HCT116 (cell line): Measurements from ENCODE around the gene NSUN3. TPM values are rescaled to one million over a fixed set of nuclear protein-coding genes. Genes with fewer than 3 reads are reported as not detected.
A peak's percentile ranks its signal among the peaks of the same experiment; 100 is the strongest.

Source experiments
- ATAC-seq: fragments of 200-7000 bp; cut with Tn5 transposase; 2 replicates; pipeline ENCODE4 v1.9.1; 2020; ENCODE audit warnings: mild to moderate bottlenecking, moderate library complexity
- BruUV-seq: library from RNA; stranded (reverse); fragments of 400-500 nt; replicated peaks from 2 replicates; lab custom pipeline; 2021; lab: Mats Ljungman, UMichigan
- CTCF ChIA-PET: fragments of 300-600 bp; sonication (Branson Sonifier 250); formaldehyde crosslinking; loops from one replicate; lab custom pipeline; 2021; ENCODE audit warnings: antibody characterized with exemption; lab: Charles Lee
- POLR2A ChIA-PET: fragments of 300-600, 350-600 bp; sonication (Branson Sonifier 250); formaldehyde crosslinking; loops from one replicate; lab custom pipeline; 2021; ENCODE audit warnings: antibody characterized with exemption; lab: Charles Lee
- RAD21 ChIA-PET, 2 experiments: fragments of 300-600 bp; sonication (Branson Sonifier 250); formaldehyde crosslinking; loops; one replicate each; lab custom pipeline; 2023; ENCODE audit warnings: low total read pairs in 2 of 2; ENCODE audit not compliant: uncharacterized antibody in 2 of 2, unreplicated experiment in 2 of 2, low non-redundant PET in 1 of 2; lab: Charles Lee
- DNase-seq: peaks from one replicate; pipeline ENCODE4 v3.0.0-alpha.2; 2010; ENCODE audit warnings: low read depth, low spot score
- H2AFZ ChIP-seq: fragments of 200-600 bp; shearing (Covaris generic), sonication (generic); 2 replicates; pipeline ENCODE4 v1.6.1; 2017; ENCODE audit warnings: low read depth, mixed run types, mixed read lengths, antibody characterized with exemption, low read length; ENCODE audit not compliant: poor library complexity, severe bottlenecking
- H3K27ac ChIP-seq: 2 replicates; pipeline ENCODE4 v1.5.1; 2012; ENCODE audit warnings: low read depth, low read length
- H3K27me3 ChIP-seq: fragments of 200-600 bp; sonication (generic); 2 replicates; pipeline ENCODE4 v1.6.1; 2016; ENCODE audit warnings: mixed run types, low read length, mixed read lengths; ENCODE audit not compliant: insufficient read depth
- H3K36me3 ChIP-seq, 2 experiments: fragments of 200-500 bp in 1 of 2; fragments of 200-600 bp in 1 of 2; sonication (Bioruptor generic) in 1 of 2; sonication (generic) in 1 of 2; 2 replicates each; pipeline versions ENCODE4 v1.5.1 to v1.6.1; 2014 to 2016; ENCODE audit warnings: low read length in 2 of 2, inconsistent platforms in 1 of 2, mixed read lengths in 1 of 2, mixed run types in 1 of 2; ENCODE audit not compliant: insufficient read depth in 2 of 2, control insufficient read depth in 1 of 2
- H3K4me1 ChIP-seq, 2 experiments: fragments of 200-600 bp in 1 of 2; sonication (generic) in 1 of 2; 2 replicates each; pipeline versions ENCODE4 v1.5.1 to v1.6.1; 2012 to 2017; ENCODE audit warnings: low read length in 2 of 2, inconsistent platforms in 1 of 2, mild to moderate bottlenecking in 1 of 2, mixed read lengths in 1 of 2, mixed run types in 1 of 2, moderate library complexity in 1 of 2; ENCODE audit not compliant: insufficient read depth in 2 of 2, control insufficient read depth in 1 of 2
- H3K4me2 ChIP-seq: fragments of 200-600 bp; sonication (generic); 2 replicates; pipeline ENCODE4 v1.6.1; 2017; ENCODE audit warnings: mixed run types, low read length, mixed read lengths
- H3K4me3 ChIP-seq, 2 experiments: fragments of 200-600 bp in 1 of 2; sonication (generic) in 1 of 2; replicated peaks in 1 of 2; 2 replicates each; pipeline ENCODE4 v1.5.1; 2011 to 2016; ENCODE audit warnings: low read length in 2 of 2, control low read depth in 1 of 2, low read depth in 1 of 2, mild to moderate bottlenecking in 1 of 2, mixed read lengths in 1 of 2, mixed run types in 1 of 2
- H3K79me2 ChIP-seq: fragments of 200-600 bp; sonication (generic); 2 replicates; pipeline ENCODE4 v1.6.1; 2017; ENCODE audit warnings: mild to moderate bottlenecking, mixed run types, low read length, moderate library complexity, mixed read lengths; ENCODE audit not compliant: insufficient read depth
- H3K9ac ChIP-seq: fragments of 200-600 bp; sonication (generic); 2 replicates; pipeline ENCODE4 v1.6.1; 2016; ENCODE audit warnings: low read length, mixed read lengths
- H3K9me2 ChIP-seq: fragments of 200-600 bp; sonication (generic), shearing (Covaris generic); 2 replicates; pipeline ENCODE4 v1.6.1; 2017; ENCODE audit warnings: mixed run types, mild to moderate bottlenecking, moderate library complexity; ENCODE audit not compliant: insufficient read depth
- H3K9me3 ChIP-seq, 2 experiments: fragments of 200-500 bp in 1 of 2; fragments of 200-600 bp in 1 of 2; sonication (Bioruptor generic) in 1 of 2; sonication (generic) in 1 of 2; 2 replicates each; pipeline ENCODE4 v1.6.1; 2014 to 2017; ENCODE audit warnings: low read length in 2 of 2, mixed read lengths in 2 of 2, inconsistent platforms in 1 of 2, low read depth in 1 of 2, mild to moderate bottlenecking in 1 of 2, mixed run types in 1 of 2, moderate library complexity in 1 of 2; ENCODE audit not compliant: control insufficient read depth in 1 of 2, insufficient read depth in 1 of 2
- H4K20me1 ChIP-seq: fragments of 200-600 bp; sonication (generic), shearing (Covaris generic); 2 replicates; pipeline ENCODE4 v1.6.1; 2017; ENCODE audit warnings: mixed run types, mild to moderate bottlenecking, moderate library complexity; ENCODE audit not compliant: insufficient read depth
- CTCF ChIP-seq, 3 experiments: fragments of 200-600 bp in 1 of 3; sonication (generic) in 1 of 3; IDR thresholded peaks in 2 of 3; conservative IDR thresholded peaks in 1 of 3; 2 replicates each; pipeline ENCODE4 v1.5.1; 2012 to 2017; ENCODE audit warnings: low read depth in 2 of 3, low read length in 2 of 3, antibody characterized with exemption in 1 of 3, borderline replicate concordance in 1 of 3, control low read depth in 1 of 3, mild to moderate bottlenecking in 1 of 3, mixed read lengths in 1 of 3, mixed run types in 1 of 3, moderate library complexity in 1 of 3; ENCODE audit not compliant: insufficient read depth in 1 of 3
- EGR1 ChIP-seq: IDR thresholded peaks from 2 replicates; pipeline ENCODE4 v1.6.1; 2012; ENCODE audit warnings: low read depth
- EZH2phosphoT487 ChIP-seq: fragments of 200-600 bp; IDR thresholded peaks from 2 replicates; pipeline ENCODE4 v1.6.1; 2018; ENCODE audit warnings: antibody characterized with exemption, borderline replicate concordance
- JUND ChIP-seq: IDR thresholded peaks from 2 replicates; pipeline ENCODE4 v1.6.1; 2012
- POLR2A ChIP-seq: IDR thresholded peaks from 2 replicates; pipeline ENCODE4 v1.7.0; 2011; ENCODE audit warnings: borderline replicate concordance; ENCODE audit not compliant: insufficient read depth, insufficient read length; ENCODE audit errors: extremely low read depth
- RAD21 ChIP-seq: IDR thresholded peaks from 2 replicates; pipeline ENCODE4 v1.6.1; 2012; ENCODE audit warnings: low read depth, mild to moderate bottlenecking
- REST ChIP-seq: IDR thresholded peaks from 2 replicates; pipeline ENCODE4 v1.6.1; 2012; ENCODE audit warnings: low read depth
- SIN3A ChIP-seq: IDR thresholded peaks from 2 replicates; pipeline ENCODE4 v1.6.1; 2012; ENCODE audit warnings: low read depth
- ZFX ChIP-seq: fragments of 450-650 bp; IDR thresholded peaks from 2 replicates; pipeline ENCODE4 v1.6.1; 2017
- ZNF274 ChIP-seq: fragments of 200-500 bp; sonication (Bioruptor generic); IDR thresholded peaks from 2 replicates; pipeline ENCODE4 v1.6.1; 2014; ENCODE audit warnings: mild to moderate bottlenecking, low read depth, low read length, inconsistent platforms
- intact Hi-C: fragments of 100-400 bp; cut with micrococcal nuclease; formaldehyde crosslinking; loops from 2 replicates; pipeline ENCODE4 v1.10.0; 2022
- total RNA-seq: library from RNA; stranded (reverse); gene quantifications from one replicate; pipeline ENCODE4 v1.2.1, GENCODE V29; 2021; ENCODE audit not compliant: unreplicated experiment
- TF ChIP-seq, protein P1 (sequence below): IDR thresholded peaks from 2 replicates; pipeline ENCODE4 v1.6.1; 2012

Gene NSUN3
- total RNA-seq, 1 experiment from 2014 or later, result 6.6 TPM

DNA sequence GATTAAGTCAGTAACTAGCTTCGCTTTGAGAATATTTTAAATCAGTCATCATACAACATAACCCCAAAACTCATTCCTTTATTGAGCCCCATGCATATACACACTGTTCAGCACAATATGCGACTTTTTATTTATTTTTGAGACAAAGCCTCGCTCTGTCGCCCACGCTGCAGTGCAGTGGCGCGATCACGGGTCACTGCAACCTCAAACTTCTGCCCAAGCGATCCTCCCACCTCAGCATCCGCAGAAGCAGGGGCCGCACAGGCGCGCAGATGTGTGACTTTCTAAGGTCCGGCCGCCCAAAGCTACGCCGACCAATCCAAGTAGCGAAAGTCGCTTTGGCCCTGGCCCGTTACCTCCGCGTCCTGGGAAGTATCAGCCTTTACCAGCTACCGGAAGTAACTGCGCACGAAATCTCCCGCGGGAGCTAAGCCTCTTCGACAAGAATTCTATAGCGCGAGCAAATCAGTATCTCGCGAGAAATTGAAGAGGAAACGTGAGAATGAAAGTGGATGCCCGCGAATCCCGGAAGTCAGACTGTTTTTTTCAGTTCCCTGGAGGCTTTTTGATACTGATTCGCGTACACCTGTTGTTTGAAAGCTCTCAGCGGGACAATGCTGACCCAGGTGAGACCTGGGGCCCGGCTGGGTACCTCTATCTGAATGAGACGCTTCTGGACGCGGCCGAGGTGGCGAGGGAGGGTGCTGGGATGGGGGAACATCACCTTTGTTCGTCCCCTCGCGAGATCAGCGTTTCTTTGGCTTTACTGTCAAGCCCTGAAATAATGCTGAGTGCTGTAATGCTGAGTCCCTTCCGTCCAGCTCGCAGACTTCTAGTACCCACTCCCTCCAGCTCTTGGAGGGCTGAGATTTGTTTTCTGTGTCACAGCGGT, at the start of gene NSUN3, which contains the start of gene DHFR2 (continued):
- TF ChIP-seq CTCF (IDR thresholded peaks at IDR 0.05 in 2 of 3, conservative IDR thresholded peaks at IDR 0.05 in 1 of 3; ENCODE audit: borderline replicate concordance in 1 of 3, insufficient read depth in 1 of 3, low read depth in 2 of 3, low read length in 2 of 3) (no peak), RAD21 (no peak), EGR1 (peak; percentile 30; the same call in 1 of the 2 replicates), SIN3A (peak; percentile 79; the same call in 1 of the 2 replicates), POLR2A (peak; percentile 64), JUND (no peak)
- TF ChIP-seq, protein P1, sequence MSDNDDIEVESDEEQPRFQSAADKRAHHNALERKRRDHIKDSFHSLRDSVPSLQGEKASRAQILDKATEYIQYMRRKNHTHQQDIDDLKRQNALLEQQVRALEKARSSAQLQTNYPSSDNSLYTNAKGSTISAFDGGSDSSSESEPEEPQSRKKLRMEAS, result no peak
- TF ChIP-seq, all 23 proteins: peak for 8

- no peak overlapping the region for H3K27ac ChIP-seq
- no TSS peak for BruUV-seq
- ChIA-PET POLR2A (no interaction called here), CTCF (no interaction called here), RAD21 (no interaction called here)
- H2AFZ ChIP-seq, result no peak overlapping the region
- DNase-seq (no peak), ATAC-seq (no peak)
- H3K4me1 ChIP-seq, result no peaks in the 10 kb centered on the region
- H3K36me3 ChIP-seq, result no peaks in the 10 kb centered on the region
- no peak overlapping the region for H3K4me3 ChIP-seq
- no peak overlapping the region for H3K9ac ChIP-seq
- H3K27me3 ChIP-seq, result no peaks in the 10 kb centered on the region
- 0 out of 2 replicates have a peak, but pooled peaks cover 4% of the 10 kb centered on the region for H3K9me2 ChIP-seq
- TF ChIP-seq ZFX (no peak), REST (no peak), ZNF274 (no peak), POLR2A (no peak), EZH2phosphoT487 (no peak), EGR1 (no peak), JUND (no peak), SIN3A (no peak)
- H3K4me2 ChIP-seq, result no peak overlapping the region
- no peaks in the 10 kb centered on the region for H4K20me1 ChIP-seq
- intact Hi-C loops, result no loop called here
- no peaks in the 10 kb centered on the region for H3K79me2 ChIP-seq
- H3K9me3 ChIP-seq, result no peaks in the 10 kb centered on the region
Observed at GRCh38 chr3:94015025-94015424, 47.8 kb upstream of the NSUN3 start.
